HG03575 (cell line): ENCODE data around the gene PRELP.
"Not testable (repeated sequence)": the region's sequence is repeated elsewhere in the genome, so short reads cannot be mapped to it uniquely, and the experiment has no call there.

Experiments
- ATAC-seq: cut with Tn5 transposase; IDR thresholded peaks from one replicate; pipeline ENCODE4 v1.9.1; 2021; ENCODE audit not compliant: unreplicated experiment, insufficient number of reproducible peaks, low FRiP score; ENCODE audit errors: extremely low read depth

PRELP gene

GRCh38 chr1:203518139-203518538 lies 42.5 kb downstream of the PRELP start:
- not testable (repeated sequence) for ATAC-seq

- no peak for ATAC-seq
Observed at GRCh38 chr1:203518541-203518940, 42.9 kb downstream of the PRELP start.

GRCh38 chr1:203519053-203519840 lies 43.6 kb downstream of the PRELP start:
- no peak for ATAC-seq

- ATAC-seq: no peak
Observed at GRCh38 chr1:203519896-203520295, 44.3 kb downstream of the PRELP start.

- ATAC-seq: no peak
Observed at GRCh38 chr1:203520315-203520714, 44.7 kb downstream of the PRELP start.

GRCh38 chr1:203521074-203521794 lies 45.6 kb downstream of the PRELP start:
- no peak for ATAC-seq

- ATAC-seq: no peak
Observed at GRCh38 chr1:203521812-203522211, 46.2 kb downstream of the PRELP start.

GRCh38 chr1:203522237-203522636 lies 46.6 kb downstream of the PRELP start:
- ATAC-seq: no peak

- ATAC-seq: no peak
Observed at GRCh38 chr1:203523667-203524066, 48.1 kb downstream of the PRELP start.

GRCh38 chr1:203524152-203524551 lies 48.5 kb downstream of the PRELP start:
- ATAC-seq: no peak

- ATAC-seq: no peak
Observed at GRCh38 chr1:203524824-203525223, 49.2 kb downstream of the PRELP start.

- no peak for ATAC-seq
Observed at GRCh38 chr1:203525685-203526084, 50.1 kb downstream of the PRELP start.

GRCh38 chr1:203526130-203526529 lies 50.5 kb downstream of the PRELP start:
- no peak for ATAC-seq

GRCh38 chr1:203526572-203526971 lies 51.0 kb downstream of the PRELP start:
- no peak for ATAC-seq

- no peak for ATAC-seq
Observed at GRCh38 chr1:203527013-203527412, 51.4 kb downstream of the PRELP start.

- no peak for ATAC-seq
Observed at GRCh38 chr1:203528063-203528462, 52.5 kb downstream of the PRELP start.

GRCh38 chr1:203528976-203529835 lies 53.6 kb downstream of the PRELP start:
- ATAC-seq: no peak

GRCh38 chr1:203531063-203531462 lies 55.5 kb downstream of the PRELP start:
- no peak for ATAC-seq

- ATAC-seq: no peak
Observed at GRCh38 chr1:203534012-203534411, 58.4 kb downstream of the PRELP start.

GRCh38 chr1:203534526-203534925 lies 58.9 kb downstream of the PRELP start:
- no peak for ATAC-seq
